ENCODE measurements around the gene KDM1B.

DNA sequence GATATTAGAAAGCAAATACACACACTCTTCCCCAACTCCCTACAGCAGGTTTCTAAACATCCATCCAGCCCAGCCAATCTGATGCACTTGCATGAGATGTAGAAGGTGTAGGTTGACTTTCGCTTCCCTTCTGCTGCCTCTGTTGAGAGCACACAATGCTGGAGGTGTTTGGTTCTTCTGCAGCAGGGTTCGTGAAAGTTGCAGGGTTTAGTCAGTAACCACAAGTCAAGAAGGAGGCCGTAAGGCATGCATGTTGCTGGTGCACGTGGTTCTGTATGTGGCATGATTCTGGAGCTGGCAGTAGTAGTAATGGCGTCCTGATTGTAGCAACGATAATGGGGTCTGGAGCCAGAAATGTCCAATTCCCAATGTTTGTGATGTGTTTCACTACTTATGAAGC lies 56.1 kb downstream of the KDM1B start:
- TF ChIP-seq, protein P1, sequence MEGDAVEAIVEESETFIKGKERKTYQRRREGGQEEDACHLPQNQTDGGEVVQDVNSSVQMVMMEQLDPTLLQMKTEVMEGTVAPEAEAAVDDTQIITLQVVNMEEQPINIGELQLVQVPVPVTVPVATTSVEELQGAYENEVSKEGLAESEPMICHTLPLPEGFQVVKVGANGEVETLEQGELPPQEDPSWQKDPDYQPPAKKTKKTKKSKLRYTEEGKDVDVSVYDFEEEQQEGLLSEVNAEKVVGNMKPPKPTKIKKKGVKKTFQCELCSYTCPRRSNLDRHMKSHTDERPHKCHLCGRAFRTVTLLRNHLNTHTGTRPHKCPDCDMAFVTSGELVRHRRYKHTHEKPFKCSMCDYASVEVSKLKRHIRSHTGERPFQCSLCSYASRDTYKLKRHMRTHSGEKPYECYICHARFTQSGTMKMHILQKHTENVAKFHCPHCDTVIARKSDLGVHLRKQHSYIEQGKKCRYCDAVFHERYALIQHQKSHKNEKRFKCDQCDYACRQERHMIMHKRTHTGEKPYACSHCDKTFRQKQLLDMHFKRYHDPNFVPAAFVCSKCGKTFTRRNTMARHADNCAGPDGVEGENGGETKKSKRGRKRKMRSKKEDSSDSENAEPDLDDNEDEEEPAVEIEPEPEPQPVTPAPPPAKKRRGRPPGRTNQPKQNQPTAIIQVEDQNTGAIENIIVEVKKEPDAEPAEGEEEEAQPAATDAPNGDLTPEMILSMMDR (IDR thresholded peaks at IDR 0.05; ENCODE audit: low read length) = no peak
- TF ChIP-seq EZH2 (optimal IDR thresholded peaks at IDR 0.05; ENCODE audit: low read depth, low read length) = no peak
- TF ChIP-seq EZH2phosphoT487 (IDR thresholded peaks at IDR 0.05; ENCODE audit: low read length) = no peak
